ENCODE results near the gene SUGCT.

SUGCT gene

DNA sequence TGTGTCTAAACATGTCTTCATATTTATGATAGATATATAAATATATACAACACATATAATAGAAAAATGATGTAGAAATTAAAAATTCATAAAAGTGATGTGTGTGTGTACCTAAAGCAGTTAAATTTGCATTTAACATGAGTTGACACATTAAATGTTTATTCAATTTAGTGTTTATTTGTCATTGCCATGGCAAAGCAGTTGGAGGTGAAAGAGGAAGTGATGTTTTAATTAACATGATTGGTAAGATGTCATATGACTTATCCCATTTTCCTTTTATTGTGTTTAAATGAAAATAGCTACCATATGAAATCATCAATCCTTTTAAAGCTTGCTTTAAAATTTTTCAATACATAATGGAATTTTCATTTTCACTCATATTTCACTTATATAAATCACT, 452.6 kb downstream of the SUGCT start:
- no peaks in the 10 kb centered on the region for H3K79me2 ChIP-seq (ENCODE audit: insufficient read depth, low read length)
- TF ChIP-seq CTCF (conservative IDR thresholded peaks at IDR 0.05; ENCODE audit: low read length) (no peak), EZH2phosphoT487 (IDR thresholded peaks at IDR 0.05; ENCODE audit: borderline replicate concordance) (no peak)
- H3K36me3 ChIP-seq (ENCODE audit: insufficient read depth, low read length) = no peaks in the 10 kb centered on the region
- H3K4me1 ChIP-seq (ENCODE audit: insufficient read depth, low read length, poor library complexity, severe bottlenecking) = peaks cover 6% of the 10 kb centered on the region
- H4K20me1 ChIP-seq (ENCODE audit: insufficient read depth, low read length, poor library complexity, severe bottlenecking) = no peaks in the 10 kb centered on the region
- H3K9ac ChIP-seq (ENCODE audit: low read depth, low read length, poor library complexity, severe bottlenecking) = no peak overlapping the region
- H3K9me3 ChIP-seq (ENCODE audit: insufficient read depth, low read depth, low read length) = no peaks in the 10 kb centered on the region
- no peak overlapping the region for H3K4me3 ChIP-seq (ENCODE audit: low read length, poor library complexity, severe bottlenecking)
- H3F3A ChIP-seq (ENCODE audit: low read depth) = no peaks in the 10 kb centered on the region
- no peaks in the 10 kb centered on the region for H3K9me2 ChIP-seq (replicated peaks; ENCODE audit: low read depth, low read length)
- no peak overlapping the region for H3K4me2 ChIP-seq (ENCODE audit: low read depth, low read length, poor library complexity, severe bottlenecking)
- no peaks in the 10 kb centered on the region for H3K27me3 ChIP-seq (ENCODE audit: insufficient read depth, low read length, poor library complexity, severe bottlenecking)
- H2AFZ ChIP-seq (ENCODE audit: low read length) = no peak overlapping the region

DNA sequence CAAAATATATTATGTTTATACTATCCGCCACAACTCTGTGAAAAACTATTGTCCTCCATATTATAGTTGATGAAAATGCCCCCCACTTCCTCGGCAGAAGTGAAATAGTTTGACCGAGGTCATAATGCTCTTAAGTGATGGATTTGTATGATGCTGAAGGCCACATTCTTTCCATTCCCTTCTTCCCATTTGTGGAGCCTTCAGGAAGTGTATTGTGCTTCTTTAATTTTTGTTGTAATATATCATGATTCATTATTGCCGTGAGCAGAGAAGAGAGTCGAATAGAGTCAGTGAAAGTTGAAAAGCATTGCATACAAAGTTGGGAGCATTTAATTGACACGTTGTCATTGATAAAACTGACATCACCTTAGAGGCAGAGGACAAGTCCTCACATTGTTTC, 460.3 kb downstream of the SUGCT start:
- no peak overlapping the region for H3K9ac ChIP-seq (ENCODE audit: low read depth, low read length, poor library complexity, severe bottlenecking)
- no peak overlapping the region for H3K4me2 ChIP-seq (ENCODE audit: low read depth, low read length, poor library complexity, severe bottlenecking)
- H4K20me1 ChIP-seq (ENCODE audit: insufficient read depth, low read length, poor library complexity, severe bottlenecking) = no peaks in the 10 kb centered on the region
- peaks cover 23% of the 10 kb centered on the region for H3K4me1 ChIP-seq (ENCODE audit: insufficient read depth, low read length, poor library complexity, severe bottlenecking)
- no peaks in the 10 kb centered on the region for H3K9me3 ChIP-seq (ENCODE audit: insufficient read depth, low read depth, low read length)
- H3F3A ChIP-seq (ENCODE audit: low read depth) = no peaks in the 10 kb centered on the region
- no peaks in the 10 kb centered on the region for H3K27me3 ChIP-seq (ENCODE audit: insufficient read depth, low read length, poor library complexity, severe bottlenecking)
- H3K36me3 ChIP-seq (ENCODE audit: insufficient read depth, low read length) = no peaks in the 10 kb centered on the region
- no peaks in the 10 kb centered on the region for H3K79me2 ChIP-seq (ENCODE audit: insufficient read depth, low read length)
- H3K9me2 ChIP-seq (replicated peaks; ENCODE audit: low read depth, low read length) = no peaks in the 10 kb centered on the region
- no peak overlapping the region for H2AFZ ChIP-seq (ENCODE audit: low read length)
- no peak overlapping the region for H3K4me3 ChIP-seq (ENCODE audit: low read length, poor library complexity, severe bottlenecking)
- TF ChIP-seq EZH2phosphoT487 (IDR thresholded peaks at IDR 0.05; ENCODE audit: borderline replicate concordance) = no peak
- no peak for TF ChIP-seq CTCF (conservative IDR thresholded peaks at IDR 0.05; ENCODE audit: low read length)

GRCh38 chr7:40595832-40596231, 461.0 kb downstream of the SUGCT start:
- Histone ChIP-seq H3K4me2 (ENCODE audit: low read depth, low read length, poor library complexity, severe bottlenecking) (no peak overlapping the region), H3K9ac (ENCODE audit: low read depth, low read length, poor library complexity, severe bottlenecking) (no peak overlapping the region), H3F3A (ENCODE audit: low read depth) (no peaks in the 10 kb centered on the region), H3K9me3 (ENCODE audit: insufficient read depth, low read depth, low read length) (no peaks in the 10 kb centered on the region), H3K79me2 (ENCODE audit: insufficient read depth, low read length) (no peaks in the 10 kb centered on the region), H3K4me3 (ENCODE audit: low read length, poor library complexity, severe bottlenecking) (no peak overlapping the region), H3K27me3 (ENCODE audit: insufficient read depth, low read length, poor library complexity, severe bottlenecking) (no peaks in the 10 kb centered on the region), H4K20me1 (ENCODE audit: insufficient read depth, low read length, poor library complexity, severe bottlenecking) (no peaks in the 10 kb centered on the region), H2AFZ (ENCODE audit: low read length) (no peak overlapping the region), H3K36me3 (ENCODE audit: insufficient read depth, low read length) (no peaks in the 10 kb centered on the region), H3K4me1 (ENCODE audit: insufficient read depth, low read length, poor library complexity, severe bottlenecking) (peaks cover 30% of the 10 kb centered on the region), H3K9me2 (replicated peaks; ENCODE audit: low read depth, low read length) (no peaks in the 10 kb centered on the region)
- TF ChIP-seq CTCF (conservative IDR thresholded peaks at IDR 0.05; ENCODE audit: low read length) (no peak), EZH2phosphoT487 (IDR thresholded peaks at IDR 0.05; ENCODE audit: borderline replicate concordance) (no peak)
